ENCODE results near the gene RBBP8NL. TPM values are rescaled to one million over a fixed set of nuclear protein-coding genes. Genes with fewer than 3 reads are reported as not detected.

The RBBP8NL gene
- total RNA-seq, 1 experiment from 2014 or later = not detected

- H3K9me3 ChIP-seq = no peaks in the 10 kb centered on the region
- peaks cover 29% of the 10 kb centered on the region for H3K36me3 ChIP-seq
- H3K4me3 ChIP-seq = no peak overlapping the region
- no peaks in the 10 kb centered on the region for H3K27me3 ChIP-seq
- DNase-seq = no peak
Observed at GRCh38 chr20:62394248-62395245, 32.8 kb downstream of the RBBP8NL start.

GRCh38 chr20:62393830-62394229, 33.5 kb downstream of the RBBP8NL start:
- H3K4me3 ChIP-seq = no peak overlapping the region
- H3K36me3 ChIP-seq = peaks cover 36% of the 10 kb centered on the region
- no peaks in the 10 kb centered on the region for H3K27me3 ChIP-seq
- no peak for DNase-seq
- H3K9me3 ChIP-seq = no peaks in the 10 kb centered on the region

- DNase-seq = no peak
- Histone ChIP-seq H3K27me3 (no peaks in the 10 kb centered on the region), H3K36me3 (peaks cover 42% of the 10 kb centered on the region), H3K4me3 (no peak overlapping the region), H3K9me3 (no peaks in the 10 kb centered on the region)
Observed at GRCh38 chr20:62393335-62393665, 34.0 kb downstream of the RBBP8NL start.

- DNase-seq = no peak
- Histone ChIP-seq H3K27me3 (no peaks in the 10 kb centered on the region), H3K36me3 (peaks cover 47% of the 10 kb centered on the region), H3K4me3 (no peak overlapping the region), H3K9me3 (no peaks in the 10 kb centered on the region)
Observed at GRCh38 chr20:62392621-62393334, 34.6 kb downstream of the RBBP8NL start.

- Histone ChIP-seq H3K9me3 (no peaks in the 10 kb centered on the region), H3K4me3 (no peak overlapping the region), H3K36me3 (peaks cover 51% of the 10 kb centered on the region), H3K27me3 (no peaks in the 10 kb centered on the region)
- DNase-seq = no peak
Observed at GRCh38 chr20:62392077-62392418, 35.3 kb downstream of the RBBP8NL start.

- DNase-seq = no peak
- Histone ChIP-seq H3K9me3 (no peaks in the 10 kb centered on the region), H3K27me3 (no peaks in the 10 kb centered on the region), H3K36me3 (peaks cover 54% of the 10 kb centered on the region), H3K4me3 (no peak overlapping the region)
Observed at GRCh38 chr20:62391165-62392076, 35.9 kb downstream of the RBBP8NL start.

GRCh38 chr20:62390317-62391164, 36.8 kb downstream of the RBBP8NL start:
- no peak for DNase-seq
- Histone ChIP-seq H3K9me3 (no peaks in the 10 kb centered on the region), H3K4me3 (no peak overlapping the region), H3K36me3 (peaks cover 56% of the 10 kb centered on the region), H3K27me3 (no peaks in the 10 kb centered on the region)

GRCh38 chr20:62389601-62390087, 37.7 kb downstream of the RBBP8NL start:
- Histone ChIP-seq H3K27me3 (no peaks in the 10 kb centered on the region), H3K4me3 (no peak overlapping the region), H3K36me3 (peaks cover 56% of the 10 kb centered on the region), H3K9me3 (no peaks in the 10 kb centered on the region)
- no peak for DNase-seq

- peaks cover 59% of the 10 kb centered on the region for H3K36me3 ChIP-seq
- peak overlapping the region; percentile 95 for H3K4me3 ChIP-seq
- DNase-seq = no peak
- H3K9me3 ChIP-seq = no peaks in the 10 kb centered on the region
- no peaks in the 10 kb centered on the region for H3K27me3 ChIP-seq
Observed at GRCh38 chr20:62388839-62389600, 38.3 kb downstream of the RBBP8NL start.

GRCh38 chr20:62387933-62388635, 39.3 kb downstream of the RBBP8NL start:
- Histone ChIP-seq H3K36me3 (peaks cover 54% of the 10 kb centered on the region), H3K27me3 (no peaks in the 10 kb centered on the region), H3K9me3 (no peaks in the 10 kb centered on the region), H3K4me3 (peak overlapping the region; percentile 95)
- DNase-seq = no peak

GRCh38 chr20:62387219-62387913, 40.0 kb downstream of the RBBP8NL start:
- H3K36me3 ChIP-seq = peaks cover 61% of the 10 kb centered on the region

GRCh38 chr20:62386383-62387218, 40.7 kb downstream of the RBBP8NL start, which contains the start of gene RPS21:
Gene RPS21, plus strand, starts transcription at chr20:62387103. Its CDS starts 236 bp downstream, at chr20:62387339.
- Histone ChIP-seq H3K27me3 (no peaks in the 10 kb centered on the region), H3K4me3 (peak within 1 kb of the TSS; percentile 95), H3K36me3 (peaks cover 61% of the 10 kb centered on the region), H3K9me3 (no peaks in the 10 kb centered on the region)
- DNase-seq = peak; percentile 96

More at GRCh38 chr20:62387219-62387913, 40.0 kb downstream of the RBBP8NL start:
- H3K4me3 ChIP-seq = peak overlapping the region; percentile 95
- H3K9me3 ChIP-seq = no peaks in the 10 kb centered on the region
- DNase-seq = no peak
- H3K27me3 ChIP-seq = no peaks in the 10 kb centered on the region

Measured in MG63 (cell line).